GM20431 (cell line): ENCODE data around the gene LRRC61.
"Not testable (repeated sequence)": the region's sequence is repeated elsewhere in the genome, so short reads cannot be mapped to it uniquely, and the experiment has no call there.

Experiments
- in situ Hi-C: fragments of 300-500 bp; cut with MseI, MboI; formaldehyde crosslinking; loops from one replicate; pipeline ENCODE4 v1.15.0; 2020; ENCODE audit warnings: low sequenced_read_pairs; ENCODE audit not compliant: unreplicated experiment

LRRC61 gene

GRCh38 chr7:150322833-150323681 lies at the start of gene LRRC61, which contains the start of gene ACTR3C:
TSS of gene LRRC61 (plus strand) at chr7:150323355. CDS start at chr7:150336862, 13,507 bp downstream.
TSS of gene ACTR3C (minus strand) at chr7:150323545. CDS start at chr7:150295296, 28,249 bp downstream.
- in situ Hi-C loops: no loop called here

GRCh38 chr7:150276132-150276695 lies 46.9 kb upstream of the LRRC61 start:
- in situ Hi-C loops: not testable (repeated sequence)

- in situ Hi-C loops: not testable (repeated sequence)
Measured at GRCh38 chr7:150278383-150278782, 44.8 kb upstream of the LRRC61 start.

- in situ Hi-C loops: not testable (repeated sequence)
Measured at GRCh38 chr7:150281681-150282403, 41.3 kb upstream of the LRRC61 start.

GRCh38 chr7:150283111-150283510 lies 40.0 kb upstream of the LRRC61 start:
- in situ Hi-C loops: not testable (repeated sequence)

GRCh38 chr7:150283608-150284007 lies 39.5 kb upstream of the LRRC61 start:
- in situ Hi-C loops: not testable (repeated sequence)

- in situ Hi-C loops: not testable (repeated sequence)
Measured at GRCh38 chr7:150285849-150286754, 37.1 kb upstream of the LRRC61 start.

GRCh38 chr7:150287815-150288214 lies 35.3 kb upstream of the LRRC61 start:
- in situ Hi-C loops: not testable (repeated sequence)

- in situ Hi-C loops: not testable (repeated sequence)
Measured at GRCh38 chr7:150288816-150289215, 34.3 kb upstream of the LRRC61 start.

GRCh38 chr7:150290317-150290716 lies 32.8 kb upstream of the LRRC61 start:
- in situ Hi-C loops: not testable (repeated sequence)

- in situ Hi-C loops: not testable (repeated sequence)
Measured at GRCh38 chr7:150295027-150295426, 28.1 kb upstream of the LRRC61 start.

GRCh38 chr7:150295614-150296013 lies 27.5 kb upstream of the LRRC61 start:
- in situ Hi-C loops: not testable (repeated sequence)

- in situ Hi-C loops: not testable (repeated sequence)
Measured at GRCh38 chr7:150296802-150297201, 26.4 kb upstream of the LRRC61 start.

- in situ Hi-C loops: not testable (repeated sequence)
Measured at GRCh38 chr7:150297978-150298377, 25.2 kb upstream of the LRRC61 start.

GRCh38 chr7:150302908-150303310 lies 20.2 kb upstream of the LRRC61 start:
- in situ Hi-C loops: not testable (repeated sequence)

- in situ Hi-C loops: not testable (repeated sequence)
Measured at GRCh38 chr7:150304499-150305258, 18.5 kb upstream of the LRRC61 start.

GRCh38 chr7:150305259-150305902 lies 17.8 kb upstream of the LRRC61 start:
- in situ Hi-C loops: not testable (repeated sequence)

- in situ Hi-C loops: not testable (repeated sequence)
Measured at GRCh38 chr7:150305903-150306284, 17.3 kb upstream of the LRRC61 start.
